SK-N-MC (cell line): ENCODE results near the gene APOA1.

ENCODE experiments used
- EZH2 ChIP-seq: fragments of 200-600 bp; sonication (generic); IDR thresholded peaks from one replicate; pipeline ENCODE4 v1.6.1; 2017; ENCODE audit warnings: antibody characterized with exemption
- POLR2AphosphoS5 ChIP-seq: IDR thresholded peaks from 2 replicates; pipeline ENCODE4 v1.6.1; 2012; ENCODE audit warnings: mild to moderate bottlenecking, low read depth, low read length, borderline replicate concordance

- TF ChIP-seq POLR2AphosphoS5 (no peak), EZH2 (no peak)
Observed at GRCh38 chr11:116821050-116821918, 16.1 kb downstream of the APOA1 start.
